ENCODE data around the gene GBX1. TPM values are rescaled to one million over a fixed set of nuclear protein-coding genes. Genes with fewer than 3 reads are reported as not detected.

Gene GBX1
- total RNA-seq, 1 experiment from 2014 or later = not detected

GRCh38 chr7:151176401-151176800, 8.9 kb upstream of the GBX1 start:
- Histone ChIP-seq H4K20me1 (ENCODE audit: control insufficient read depth, insufficient read depth, insufficient read length) (no peaks in the 10 kb centered on the region), H3K4me1 (ENCODE audit: insufficient read depth, low read length) (no peaks in the 10 kb centered on the region), H2AK5ac (ENCODE audit: insufficient read length, low read length) (no peak overlapping the region), H3K4me2 (ENCODE audit: insufficient read depth, insufficient read length, low read length) (no peak overlapping the region), H2BK20ac (ENCODE audit: low read depth, low read length, poor library complexity, severe bottlenecking) (no peak overlapping the region), H3K56ac (ENCODE audit: insufficient read length, low read depth, low read length) (no peak overlapping the region), H4K5ac (ENCODE audit: insufficient read length, low read depth, low read length) (no peak overlapping the region), H3K9me3 (ENCODE audit: control insufficient read depth, low read depth, low read length) (no peaks in the 10 kb centered on the region), H2AFZ (ENCODE audit: low read length) (no peak overlapping the region), H2BK12ac (ENCODE audit: insufficient read length, low read depth, low read length) (no peak overlapping the region), H4K91ac (ENCODE audit: insufficient read length, low read depth, low read length) (no peak overlapping the region), H3K27ac (ENCODE audit: insufficient read length, low read depth, low read length) (no peak overlapping the region), H3K79me1 (ENCODE audit: insufficient read depth, low read depth, low read length, poor library complexity, severe bottlenecking) (no peaks in the 10 kb centered on the region), H3K4ac (ENCODE audit: low read depth, low read length) (no peak overlapping the region), H2BK120ac (ENCODE audit: low read depth, low read length, poor library complexity, severe bottlenecking) (no peak overlapping the region), H4K8ac (replicated peaks; ENCODE audit: insufficient read length, low read depth, low read length) (no peak overlapping the region), H3K23ac (ENCODE audit: insufficient read length, low read depth, low read length) (no peak overlapping the region), H3K27me3 (ENCODE audit: insufficient read depth, low read length) (peaks cover 4% of the 10 kb centered on the region; the same call in 1 of the 2 replicates), H3K79me2 (ENCODE audit: insufficient read depth, low read length) (no peaks in the 10 kb centered on the region), H3K18ac (ENCODE audit: insufficient read length, low read depth, low read length) (no peak overlapping the region), H3K23me2 (ENCODE audit: insufficient read length, low read depth, low read length, poor library complexity, severe bottlenecking) (no peaks in the 10 kb centered on the region), H2BK15ac (ENCODE audit: low read depth, low read length) (no peak overlapping the region), H3K9ac (ENCODE audit: extremely low read depth, insufficient read length, low read length) (no peak overlapping the region), H3K14ac (ENCODE audit: insufficient read depth, low read length) (no peak overlapping the region), H2BK5ac (ENCODE audit: insufficient read length, low read length) (no peak overlapping the region), H3T11ph (ENCODE audit: low read length) (no peak overlapping the region)
- peaks cover 82% of the 10 kb centered on the region for H3K27me3 Mint-ChIP-seq (ENCODE audit: low read depth)
- no CpG with 5 or more reads among the region's 9 CpGs for WGBS (ENCODE audit: extremely low coverage, insufficient read length, low lambda C conversion rate)
- peaks cover 19 to 28% of the 10 kb centered on the region in 2 experiments for H3K9me3 Mint-ChIP-seq
- H3K4me1 Mint-ChIP-seq = peaks cover 3 to 12% of the 10 kb centered on the region in 2 experiments; a peak in 3 of 4 replicates
- no peak overlapping the region; a peak in 1 of 7 replicates for H3K27ac Mint-ChIP-seq
- H3K4me3 Mint-ChIP-seq = peak overlapping the region in 1 of 2 experiments; percentile 36; a peak in 1 of 5 replicates
- H3K36me3 Mint-ChIP-seq (ENCODE audit: insufficient read depth in 1 of 3, low read depth in 3 of 3) = peaks cover 0 to 3% (median 0%) of the 10 kb centered on the region in 3 experiments; a peak in 2 of 7 replicates
- no peak for TF ChIP-seq CTCF (conservative IDR thresholded peaks at IDR 0.05)
- peak; percentile 10 for DNase-seq
